ENCODE data around the gene PRXL2B.

DNA sequence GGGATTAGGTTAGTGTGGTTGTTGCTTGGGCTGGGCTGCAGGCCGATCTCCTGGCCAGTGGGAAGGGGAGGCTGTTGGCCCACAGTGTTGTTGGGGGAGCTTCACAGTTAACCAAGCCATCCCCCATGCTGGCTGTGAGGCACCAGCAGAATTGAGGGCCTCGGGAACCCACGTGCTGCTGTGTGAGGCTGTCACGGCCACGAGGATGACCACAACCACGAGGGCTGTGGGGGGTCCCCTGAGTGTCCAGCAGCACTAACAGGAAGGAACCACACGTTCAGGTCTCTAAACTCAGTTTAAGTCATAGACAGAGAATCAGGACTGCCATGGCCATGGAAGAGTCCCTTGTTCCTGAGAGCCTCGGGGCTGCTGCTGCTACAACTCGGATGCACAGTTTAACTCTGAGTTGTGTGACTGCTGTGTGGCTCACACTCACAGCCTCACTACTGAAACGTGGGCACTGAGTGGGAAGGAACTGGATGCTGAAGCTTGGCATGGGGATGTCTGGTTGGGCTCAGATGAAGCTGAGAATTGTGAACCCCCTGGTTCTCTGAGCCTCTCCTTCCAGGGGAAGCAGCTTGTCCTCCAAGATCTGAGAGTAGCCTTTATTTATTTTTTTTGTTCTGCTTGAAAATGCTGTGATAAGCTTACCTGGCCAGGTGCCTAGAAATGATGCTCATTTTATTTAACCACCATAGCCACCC lies 51.0 kb downstream of the PRXL2B start:
- TF ChIP-seq, protein P1, sequence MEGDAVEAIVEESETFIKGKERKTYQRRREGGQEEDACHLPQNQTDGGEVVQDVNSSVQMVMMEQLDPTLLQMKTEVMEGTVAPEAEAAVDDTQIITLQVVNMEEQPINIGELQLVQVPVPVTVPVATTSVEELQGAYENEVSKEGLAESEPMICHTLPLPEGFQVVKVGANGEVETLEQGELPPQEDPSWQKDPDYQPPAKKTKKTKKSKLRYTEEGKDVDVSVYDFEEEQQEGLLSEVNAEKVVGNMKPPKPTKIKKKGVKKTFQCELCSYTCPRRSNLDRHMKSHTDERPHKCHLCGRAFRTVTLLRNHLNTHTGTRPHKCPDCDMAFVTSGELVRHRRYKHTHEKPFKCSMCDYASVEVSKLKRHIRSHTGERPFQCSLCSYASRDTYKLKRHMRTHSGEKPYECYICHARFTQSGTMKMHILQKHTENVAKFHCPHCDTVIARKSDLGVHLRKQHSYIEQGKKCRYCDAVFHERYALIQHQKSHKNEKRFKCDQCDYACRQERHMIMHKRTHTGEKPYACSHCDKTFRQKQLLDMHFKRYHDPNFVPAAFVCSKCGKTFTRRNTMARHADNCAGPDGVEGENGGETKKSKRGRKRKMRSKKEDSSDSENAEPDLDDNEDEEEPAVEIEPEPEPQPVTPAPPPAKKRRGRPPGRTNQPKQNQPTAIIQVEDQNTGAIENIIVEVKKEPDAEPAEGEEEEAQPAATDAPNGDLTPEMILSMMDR (IDR thresholded peaks at IDR 0.05; ENCODE audit: low read depth, low read length, missing input control) = no peak
- TF ChIP-seq NR2F2 (IDR thresholded peaks at IDR 0.05) (no peak), RAD21 (IDR thresholded peaks at IDR 0.05) (no peak), RXRA (IDR thresholded peaks at IDR 0.05) (no peak), TAF1 (conservative IDR thresholded peaks at IDR 0.05) (no peak), YY1 (IDR thresholded peaks at IDR 0.05) (no peak), GABPA (IDR thresholded peaks at IDR 0.05 in 1 of 2, conservative IDR thresholded peaks at IDR 0.05 in 1 of 2) (no peak)
- TF ChIP-seq, protein P2, sequence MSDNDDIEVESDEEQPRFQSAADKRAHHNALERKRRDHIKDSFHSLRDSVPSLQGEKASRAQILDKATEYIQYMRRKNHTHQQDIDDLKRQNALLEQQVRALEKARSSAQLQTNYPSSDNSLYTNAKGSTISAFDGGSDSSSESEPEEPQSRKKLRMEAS (IDR thresholded peaks at IDR 0.05) = no peak
- TF ChIP-seq, protein P3, sequence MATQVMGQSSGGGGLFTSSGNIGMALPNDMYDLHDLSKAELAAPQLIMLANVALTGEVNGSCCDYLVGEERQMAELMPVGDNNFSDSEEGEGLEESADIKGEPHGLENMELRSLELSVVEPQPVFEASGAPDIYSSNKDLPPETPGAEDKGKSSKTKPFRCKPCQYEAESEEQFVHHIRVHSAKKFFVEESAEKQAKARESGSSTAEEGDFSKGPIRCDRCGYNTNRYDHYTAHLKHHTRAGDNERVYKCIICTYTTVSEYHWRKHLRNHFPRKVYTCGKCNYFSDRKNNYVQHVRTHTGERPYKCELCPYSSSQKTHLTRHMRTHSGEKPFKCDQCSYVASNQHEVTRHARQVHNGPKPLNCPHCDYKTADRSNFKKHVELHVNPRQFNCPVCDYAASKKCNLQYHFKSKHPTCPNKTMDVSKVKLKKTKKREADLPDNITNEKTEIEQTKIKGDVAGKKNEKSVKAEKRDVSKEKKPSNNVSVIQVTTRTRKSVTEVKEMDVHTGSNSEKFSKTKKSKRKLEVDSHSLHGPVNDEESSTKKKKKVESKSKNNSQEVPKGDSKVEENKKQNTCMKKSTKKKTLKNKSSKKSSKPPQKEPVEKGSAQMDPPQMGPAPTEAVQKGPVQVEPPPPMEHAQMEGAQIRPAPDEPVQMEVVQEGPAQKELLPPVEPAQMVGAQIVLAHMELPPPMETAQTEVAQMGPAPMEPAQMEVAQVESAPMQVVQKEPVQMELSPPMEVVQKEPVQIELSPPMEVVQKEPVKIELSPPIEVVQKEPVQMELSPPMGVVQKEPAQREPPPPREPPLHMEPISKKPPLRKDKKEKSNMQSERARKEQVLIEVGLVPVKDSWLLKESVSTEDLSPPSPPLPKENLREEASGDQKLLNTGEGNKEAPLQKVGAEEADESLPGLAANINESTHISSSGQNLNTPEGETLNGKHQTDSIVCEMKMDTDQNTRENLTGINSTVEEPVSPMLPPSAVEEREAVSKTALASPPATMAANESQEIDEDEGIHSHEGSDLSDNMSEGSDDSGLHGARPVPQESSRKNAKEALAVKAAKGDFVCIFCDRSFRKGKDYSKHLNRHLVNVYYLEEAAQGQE (IDR thresholded peaks at IDR 0.05) = no peak
